HepG2 (cell line): ENCODE results near the gene U2SURP. TPM values are rescaled to one million over a fixed set of nuclear protein-coding genes. Genes with fewer than 3 reads are reported as not detected.
A peak's percentile ranks its signal among the peaks of the same experiment; 100 is the strongest.

ENCODE experiments used
- CAMTA2 ChIP-seq: sonication (generic); formaldehyde crosslinking; IDR thresholded peaks from 2 replicates; pipeline ENCODE4 v1.4.0; 2020; ENCODE audit warnings: mild to moderate bottlenecking, missing genetic modification reagents, borderline replicate concordance
- ELF1 ChIP-seq: sonication (generic); formaldehyde crosslinking; IDR thresholded peaks from 2 replicates; pipeline ENCODE4 v1.4.0; 2020; ENCODE audit warnings: missing genetic modification reagents
- GZF1 ChIP-seq: sonication (generic); formaldehyde crosslinking; IDR thresholded peaks from 2 replicates; pipeline ENCODE4 v1.5.1; 2020; ENCODE audit warnings: mild to moderate bottlenecking, missing genetic modification reagents
- HMGA1 ChIP-seq: sonication (generic); formaldehyde crosslinking; conservative IDR thresholded peaks from 2 replicates; pipeline ENCODE4 v1.4.0; 2020; ENCODE audit warnings: missing genetic modification reagents
- JUNB ChIP-seq: sonication (generic); formaldehyde crosslinking; IDR thresholded peaks from 2 replicates; pipeline ENCODE4 v1.8.0; 2022; ENCODE audit warnings: missing genetic modification reagents, mild to moderate bottlenecking, borderline replicate concordance
- KAT8 ChIP-seq: IDR thresholded peaks from 2 replicates; pipeline ENCODE4 v1.6.1; 2016; ENCODE audit warnings: missing genetic modification reagents, missing compliant biosample characterization
- MED8 ChIP-seq: sonication (generic); formaldehyde crosslinking; IDR thresholded peaks from 2 replicates; pipeline ENCODE4 v1.8.1; 2023; ENCODE audit warnings: mild to moderate bottlenecking, missing genetic modification reagents; ENCODE audit not compliant: insufficient replicate concordance
- MYC ChIP-seq: sonication (generic); formaldehyde crosslinking; IDR thresholded peaks from 2 replicates; pipeline ENCODE4 v1.9.0; 2021; ENCODE audit warnings: missing genetic modification reagents, borderline replicate concordance
- NCOA1 ChIP-seq: sonication (generic); formaldehyde crosslinking; IDR thresholded peaks from 2 replicates; pipeline ENCODE4 v1.9.0; 2021; ENCODE audit warnings: missing genetic modification reagents
- NFATC3 ChIP-seq: sonication (generic); formaldehyde crosslinking; IDR thresholded peaks from 2 replicates; pipeline ENCODE4 v1.5.1; 2020; ENCODE audit warnings: mild to moderate bottlenecking, missing genetic modification reagents
- RAD51 ChIP-seq: fragments of 450-650 bp; IDR thresholded peaks from 2 replicates; pipeline ENCODE4 v1.6.1; 2016; ENCODE audit warnings: borderline replicate concordance
- SKI ChIP-seq: fragments of 450-650 bp; IDR thresholded peaks from one replicate; pipeline ENCODE4 v1.6.1; 2018; ENCODE audit warnings: mild to moderate bottlenecking; ENCODE audit not compliant: partially characterized antibody
- TMF1 ChIP-seq: sonication (generic); formaldehyde crosslinking; IDR thresholded peaks from 2 replicates; pipeline ENCODE4 v1.8.1; 2022; ENCODE audit warnings: low read depth, missing genetic modification reagents
- ZC3H4 ChIP-seq: sonication (generic); formaldehyde crosslinking; IDR thresholded peaks from 2 replicates; pipeline ENCODE4 v1.4.0; 2020; ENCODE audit warnings: missing genetic modification reagents, borderline replicate concordance
- ZNF563 ChIP-seq: sonication (generic); formaldehyde crosslinking; IDR thresholded peaks from 2 replicates; pipeline ENCODE4 v1.8.0; 2022; ENCODE audit warnings: mild to moderate bottlenecking, moderate library complexity, missing genetic modification reagents
- ZNF772 ChIP-seq: sonication (generic); formaldehyde crosslinking; IDR thresholded peaks from 2 replicates; pipeline ENCODE4 v1.5.0; 2020; ENCODE audit warnings: mild to moderate bottlenecking, missing genetic modification reagents
- polyA plus RNA-seq, 8 experiments: library from polyadenylated mRNA; depleted of rRNA in 3 of 8; stranded (reverse) in 7 of 8; unstranded in 1 of 8; fragments of >200 nt; fragmentation: Illumina TruSeq in 4 of 8; extraction: Trizol in 4 of 8; gene quantifications; 2 replicates each; pipeline versions ENCODE4 v1.2.1 to v1.2.3, GENCODE V29; 2011 to 2016; ENCODE audit warnings: low read depth in 4 of 8, missing spikeins in 1 of 8, mixed read lengths in 1 of 8; ENCODE audit not compliant: insufficient read depth in 1 of 8
- total RNA-seq, 5 experiments: library from RNA; depleted of rRNA; stranded (reverse); fragments of >200 nt; fragmentation: Illumina TruSeq; extraction: Trizol; gene quantifications; 2 replicates each; pipeline ENCODE4 v1.2.3, GENCODE V29; 2016; ENCODE audit warnings: low read depth in 1 of 5
- TF ChIP-seq, protein P1 (sequence below): sonication (generic); formaldehyde crosslinking; IDR thresholded peaks from 2 replicates; pipeline ENCODE4 v1.5.0; 2020; ENCODE audit warnings: mild to moderate bottlenecking, missing genetic modification reagents, borderline replicate concordance
- TF ChIP-seq, protein P2 (sequence below): sonication (generic); formaldehyde crosslinking; IDR thresholded peaks from 2 replicates; pipeline ENCODE4 v1.5.0; 2020; ENCODE audit warnings: mild to moderate bottlenecking, missing genetic modification reagents
- TF ChIP-seq, protein P3 (sequence below): sonication (generic); formaldehyde crosslinking; IDR thresholded peaks from 2 replicates; pipeline ENCODE4 v1.8.1; 2023; ENCODE audit warnings: mild to moderate bottlenecking, missing genetic modification reagents
- TF ChIP-seq, protein P4 (sequence below): IDR thresholded peaks from 2 replicates; pipeline ENCODE4 v1.6.1; 2016; ENCODE audit warnings: low read depth, control low read depth

Gene U2SURP
- total and polyA plus RNA-seq, 2 of the 13 experiments (the other 11 are each of a cell fraction or from before 2014, with no cell fraction given): 55.9 to 173 TPM

DNA sequence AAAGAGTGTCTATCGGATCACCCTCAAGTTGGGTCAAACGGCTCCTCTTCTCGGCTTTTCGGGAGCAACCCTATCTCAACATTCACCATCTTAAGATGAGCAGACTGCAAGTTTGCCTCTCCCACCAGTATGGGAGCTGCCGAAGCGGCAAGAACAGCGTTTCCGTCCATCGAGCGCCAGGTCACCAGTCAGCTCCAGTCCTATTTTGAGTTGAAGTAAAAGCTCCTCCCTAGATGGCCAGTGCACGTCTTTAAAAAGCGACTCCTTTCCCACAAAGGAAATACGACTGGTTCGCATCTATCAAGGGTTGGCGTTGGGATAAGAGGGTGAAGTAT lies 369 bp upstream of the U2SURP start (continued):
- TF ChIP-seq, protein P1, sequence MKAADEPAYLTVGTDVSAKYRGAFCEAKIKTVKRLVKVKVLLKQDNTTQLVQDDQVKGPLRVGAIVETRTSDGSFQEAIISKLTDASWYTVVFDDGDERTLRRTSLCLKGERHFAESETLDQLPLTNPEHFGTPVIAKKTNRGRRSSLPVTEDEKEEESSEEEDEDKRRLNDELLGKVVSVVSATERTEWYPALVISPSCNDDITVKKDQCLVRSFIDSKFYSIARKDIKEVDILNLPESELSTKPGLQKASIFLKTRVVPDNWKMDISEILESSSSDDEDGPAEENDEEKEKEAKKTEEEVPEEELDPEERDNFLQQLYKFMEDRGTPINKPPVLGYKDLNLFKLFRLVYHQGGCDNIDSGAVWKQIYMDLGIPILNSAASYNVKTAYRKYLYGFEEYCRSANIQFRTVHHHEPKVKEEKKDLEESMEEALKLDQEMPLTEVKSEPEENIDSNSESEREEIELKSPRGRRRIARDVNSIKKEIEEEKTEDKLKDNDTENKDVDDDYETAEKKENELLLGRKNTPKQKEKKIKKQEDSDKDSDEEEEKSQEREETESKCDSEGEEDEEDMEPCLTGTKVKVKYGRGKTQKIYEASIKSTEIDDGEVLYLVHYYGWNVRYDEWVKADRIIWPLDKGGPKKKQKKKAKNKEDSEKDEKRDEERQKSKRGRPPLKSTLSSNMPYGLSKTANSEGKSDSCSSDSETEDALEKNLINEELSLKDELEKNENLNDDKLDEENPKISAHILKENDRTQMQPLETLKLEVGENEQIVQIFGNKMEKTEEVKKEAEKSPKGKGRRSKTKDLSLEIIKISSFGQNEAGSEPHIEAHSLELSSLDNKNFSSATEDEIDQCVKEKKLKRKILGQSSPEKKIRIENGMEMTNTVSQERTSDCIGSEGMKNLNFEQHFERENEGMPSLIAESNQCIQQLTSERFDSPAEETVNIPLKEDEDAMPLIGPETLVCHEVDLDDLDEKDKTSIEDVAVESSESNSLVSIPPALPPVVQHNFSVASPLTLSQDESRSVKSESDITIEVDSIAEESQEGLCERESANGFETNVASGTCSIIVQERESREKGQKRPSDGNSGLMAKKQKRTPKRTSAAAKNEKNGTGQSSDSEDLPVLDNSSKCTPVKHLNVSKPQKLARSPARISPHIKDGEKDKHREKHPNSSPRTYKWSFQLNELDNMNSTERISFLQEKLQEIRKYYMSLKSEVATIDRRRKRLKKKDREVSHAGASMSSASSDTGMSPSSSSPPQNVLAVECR (CRISPR knock-in tag): no peak
- TF ChIP-seq, protein P2, sequence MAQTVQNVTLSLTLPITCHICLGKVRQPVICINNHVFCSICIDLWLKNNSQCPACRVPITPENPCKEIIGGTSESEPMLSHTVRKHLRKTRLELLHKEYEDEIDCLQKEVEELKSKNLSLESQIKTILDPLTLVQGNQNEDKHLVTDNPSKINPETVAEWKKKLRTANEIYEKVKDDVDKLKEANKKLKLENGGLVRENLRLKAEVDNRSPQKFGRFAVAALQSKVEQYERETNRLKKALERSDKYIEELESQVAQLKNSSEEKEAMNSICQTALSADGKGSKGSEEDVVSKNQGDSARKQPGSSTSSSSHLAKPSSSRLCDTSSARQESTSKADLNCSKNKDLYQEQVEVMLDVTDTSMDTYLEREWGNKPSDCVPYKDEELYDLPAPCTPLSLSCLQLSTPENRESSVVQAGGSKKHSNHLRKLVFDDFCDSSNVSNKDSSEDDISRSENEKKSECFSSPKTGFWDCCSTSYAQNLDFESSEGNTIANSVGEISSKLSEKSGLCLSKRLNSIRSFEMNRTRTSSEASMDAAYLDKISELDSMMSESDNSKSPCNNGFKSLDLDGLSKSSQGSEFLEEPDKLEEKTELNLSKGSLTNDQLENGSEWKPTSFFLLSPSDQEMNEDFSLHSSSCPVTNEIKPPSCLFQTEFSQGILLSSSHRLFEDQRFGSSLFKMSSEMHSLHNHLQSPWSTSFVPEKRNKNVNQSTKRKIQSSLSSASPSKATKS (CRISPR knock-in tag): peak; percentile 53; the same call in 1 of the 2 replicates
- peak; percentile 78; the same call in 1 of the 2 replicates for TF ChIP-seq ZNF772
- TF ChIP-seq CAMTA2: no peak
- no peak for TF ChIP-seq GZF1 (CRISPR knock-in tag)
- no peak for TF ChIP-seq HMGA1 (CRISPR knock-in tag)
- TF ChIP-seq TMF1 (CRISPR knock-in tag): no peak
- TF ChIP-seq ZNF563: no peak
- peak; percentile 13; the same call in 1 of the 2 replicates for TF ChIP-seq NFATC3 (CRISPR knock-in tag)
- TF ChIP-seq MED8: no peak
- no peak for TF ChIP-seq MYC (CRISPR knock-in tag)
- TF ChIP-seq SKI: no peak
- TF ChIP-seq ZC3H4 (CRISPR knock-in tag): no peak
- no peak for TF ChIP-seq JUNB
- no peak for TF ChIP-seq ELF1 (CRISPR knock-in tag)
- TF ChIP-seq, protein P3, sequence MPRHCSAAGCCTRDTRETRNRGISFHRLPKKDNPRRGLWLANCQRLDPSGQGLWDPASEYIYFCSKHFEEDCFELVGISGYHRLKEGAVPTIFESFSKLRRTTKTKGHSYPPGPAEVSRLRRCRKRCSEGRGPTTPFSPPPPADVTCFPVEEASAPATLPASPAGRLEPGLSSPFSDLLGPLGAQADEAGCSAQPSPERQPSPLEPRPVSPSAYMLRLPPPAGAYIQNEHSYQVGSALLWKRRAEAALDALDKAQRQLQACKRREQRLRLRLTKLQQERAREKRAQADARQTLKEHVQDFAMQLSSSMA (CRISPR knock-in tag): 0 out of 2 replicates have a peak, but pooled peaks have one; percentile 12
- peak; percentile 70 for TF ChIP-seq NCOA1 (CRISPR knock-in tag)
- TF ChIP-seq, protein P4, sequence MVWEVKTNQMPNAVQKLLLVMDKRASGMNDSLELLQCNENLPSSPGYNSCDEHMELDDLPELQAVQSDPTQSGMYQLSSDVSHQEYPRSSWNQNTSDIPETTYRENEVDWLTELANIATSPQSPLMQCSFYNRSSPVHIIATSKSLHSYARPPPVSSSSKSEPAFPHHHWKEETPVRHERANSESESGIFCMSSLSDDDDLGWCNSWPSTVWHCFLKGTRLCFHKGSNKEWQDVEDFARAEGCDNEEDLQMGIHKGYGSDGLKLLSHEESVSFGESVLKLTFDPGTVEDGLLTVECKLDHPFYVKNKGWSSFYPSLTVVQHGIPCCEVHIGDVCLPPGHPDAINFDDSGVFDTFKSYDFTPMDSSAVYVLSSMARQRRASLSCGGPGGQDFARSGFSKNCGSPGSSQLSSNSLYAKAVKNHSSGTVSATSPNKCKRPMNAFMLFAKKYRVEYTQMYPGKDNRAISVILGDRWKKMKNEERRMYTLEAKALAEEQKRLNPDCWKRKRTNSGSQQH (CRISPR knock-in tag): no peak
- no peak for TF ChIP-seq KAT8 (CRISPR knock-in tag)
- no peak for TF ChIP-seq RAD51
